OCI-LY1 (cell line): ENCODE measurements around the gene CAMK1G.

ENCODE experiments used
- H2AFZ ChIP-seq: fragments of 200-600 bp; sonication (generic), shearing (Covaris generic); 2 replicates; pipeline ENCODE4 v1.6.0; 2014; ENCODE audit warnings: antibody characterized with exemption, mild to moderate bottlenecking, low read length
- H3F3A ChIP-seq: fragments of 200-600 bp; sonication (generic), shearing (Covaris generic); 2 replicates; pipeline ENCODE4 v1.6.0; 2014; ENCODE audit warnings: mild to moderate bottlenecking, antibody characterized with exemption, low read length, moderate library complexity; ENCODE audit not compliant: insufficient read depth
- H3K27ac ChIP-seq: fragments of 200-600 bp; sonication (generic); 2 replicates; pipeline ENCODE4 v1.5.1; 2014; ENCODE audit warnings: low read length, mixed run types, mild to moderate bottlenecking, low read depth; ENCODE audit not compliant: poor library complexity, severe bottlenecking
- H3K27me3 ChIP-seq: fragments of 200-600 bp; sonication (generic); 2 replicates; pipeline ENCODE4 v1.6.0; 2014; ENCODE audit warnings: antibody characterized with exemption, mild to moderate bottlenecking, low read length, moderate library complexity; ENCODE audit not compliant: insufficient read depth
- H3K36me3 ChIP-seq: fragments of 200-600 bp; sonication (generic); 2 replicates; pipeline ENCODE4 v1.6.1; 2014; ENCODE audit warnings: mild to moderate bottlenecking, antibody characterized with exemption, low read length, moderate library complexity, mixed read lengths; ENCODE audit not compliant: insufficient read depth
- H3K4me1 ChIP-seq: fragments of 200-600 bp; sonication (generic); 2 replicates; pipeline ENCODE4 v1.5.1; 2014; ENCODE audit warnings: mild to moderate bottlenecking, low read length, moderate library complexity; ENCODE audit not compliant: insufficient read depth, severe bottlenecking
- H3K4me2 ChIP-seq: fragments of 200-600 bp; sonication (generic), shearing (Covaris generic); 2 replicates; pipeline ENCODE4 v1.6.1; 2014; ENCODE audit warnings: low read length
- H3K4me3 ChIP-seq: fragments of 200-600 bp; sonication (generic); 2 replicates; pipeline ENCODE4 v1.5.1; 2014; ENCODE audit warnings: low read length, low read depth, mild to moderate bottlenecking, mixed read lengths; ENCODE audit not compliant: poor library complexity, severe bottlenecking
- H3K79me2 ChIP-seq: fragments of 200-600 bp; shearing (Covaris generic); 2 replicates; pipeline ENCODE4 v1.6.1; 2016; ENCODE audit warnings: mixed run types, low read length, mixed read lengths; ENCODE audit not compliant: insufficient read depth
- H3K9ac ChIP-seq: fragments of 200-600 bp; sonication (generic), shearing (Covaris generic); 2 replicates; pipeline ENCODE4 v1.6.1; 2014; ENCODE audit warnings: mild to moderate bottlenecking, low read length, mixed read lengths
- H3K9me2 ChIP-seq: fragments of 200-600 bp; sonication (generic), shearing (Covaris generic); 2 replicates; pipeline ENCODE4 v1.6.1; 2014; ENCODE audit warnings: low read depth, mild to moderate bottlenecking, low read length, mixed read lengths
- H3K9me3 ChIP-seq: fragments of 200-600 bp; shearing (Covaris generic); 2 replicates; pipeline ENCODE4 v1.6.1; 2014; ENCODE audit warnings: low read length, mixed read lengths
- H4K20me1 ChIP-seq: fragments of 200-600 bp; sonication (generic), shearing (Covaris generic); 2 replicates; pipeline ENCODE4 v1.6.0; 2016; ENCODE audit warnings: mild to moderate bottlenecking, low read length; ENCODE audit not compliant: insufficient read depth
- EZH2 ChIP-seq: fragments of 200-600 bp; sonication (generic), shearing (Covaris generic); IDR thresholded peaks from 2 replicates; pipeline ENCODE4 v1.8.0; 2017; ENCODE audit warnings: borderline replicate concordance, mixed run types, mild to moderate bottlenecking, antibody characterized with exemption, low read length, moderate library complexity, mixed read lengths
- TF ChIP-seq, protein P1 (sequence below): fragments of 200-600 bp; sonication (generic), shearing (Covaris generic); IDR thresholded peaks from 2 replicates; pipeline ENCODE4 v1.5.1; 2017; ENCODE audit warnings: mild to moderate bottlenecking, antibody characterized with exemption, low read length, moderate library complexity, mixed read lengths

Gene CAMK1G

DNA sequence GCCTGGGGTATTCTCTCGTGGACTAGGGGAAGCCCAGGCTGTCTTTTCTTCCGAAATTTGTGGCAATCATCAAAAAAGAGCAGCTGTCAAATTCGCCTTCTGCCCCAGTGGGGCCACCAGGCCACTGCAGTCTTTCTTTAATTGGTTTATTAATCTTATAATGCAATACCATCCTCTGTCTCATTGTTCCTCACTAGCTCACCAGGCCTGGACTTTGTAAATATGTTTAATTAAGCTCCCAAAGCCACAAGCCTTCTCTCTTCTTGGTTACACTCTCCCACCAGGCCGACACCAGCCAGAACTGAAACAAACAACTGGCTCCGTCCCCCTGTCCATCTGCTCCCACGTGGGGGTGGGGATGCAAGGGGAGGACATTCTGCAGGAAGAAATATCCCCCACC, 22.0 kb upstream of the CAMK1G start:
- no peak overlapping the region for H3K4me3 ChIP-seq
- H2AFZ ChIP-seq, result no peak overlapping the region
- H3K9me2 ChIP-seq, result no peaks in the 10 kb centered on the region
- H3K9ac ChIP-seq, result no peak overlapping the region
- no peak overlapping the region for H3K27ac ChIP-seq
- H3K4me1 ChIP-seq, result no peaks in the 10 kb centered on the region
- no peaks in the 10 kb centered on the region for H4K20me1 ChIP-seq
- no peaks in the 10 kb centered on the region for H3K36me3 ChIP-seq
- H3K9me3 ChIP-seq, result no peaks in the 10 kb centered on the region
- H3K79me2 ChIP-seq, result no peaks in the 10 kb centered on the region
- no peaks in the 10 kb centered on the region for H3K27me3 ChIP-seq
- no peaks in the 10 kb centered on the region for H3F3A ChIP-seq
- TF ChIP-seq, protein P1, sequence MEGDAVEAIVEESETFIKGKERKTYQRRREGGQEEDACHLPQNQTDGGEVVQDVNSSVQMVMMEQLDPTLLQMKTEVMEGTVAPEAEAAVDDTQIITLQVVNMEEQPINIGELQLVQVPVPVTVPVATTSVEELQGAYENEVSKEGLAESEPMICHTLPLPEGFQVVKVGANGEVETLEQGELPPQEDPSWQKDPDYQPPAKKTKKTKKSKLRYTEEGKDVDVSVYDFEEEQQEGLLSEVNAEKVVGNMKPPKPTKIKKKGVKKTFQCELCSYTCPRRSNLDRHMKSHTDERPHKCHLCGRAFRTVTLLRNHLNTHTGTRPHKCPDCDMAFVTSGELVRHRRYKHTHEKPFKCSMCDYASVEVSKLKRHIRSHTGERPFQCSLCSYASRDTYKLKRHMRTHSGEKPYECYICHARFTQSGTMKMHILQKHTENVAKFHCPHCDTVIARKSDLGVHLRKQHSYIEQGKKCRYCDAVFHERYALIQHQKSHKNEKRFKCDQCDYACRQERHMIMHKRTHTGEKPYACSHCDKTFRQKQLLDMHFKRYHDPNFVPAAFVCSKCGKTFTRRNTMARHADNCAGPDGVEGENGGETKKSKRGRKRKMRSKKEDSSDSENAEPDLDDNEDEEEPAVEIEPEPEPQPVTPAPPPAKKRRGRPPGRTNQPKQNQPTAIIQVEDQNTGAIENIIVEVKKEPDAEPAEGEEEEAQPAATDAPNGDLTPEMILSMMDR, result no peak
- no peak for TF ChIP-seq EZH2
- H3K4me2 ChIP-seq, result no peak overlapping the region

DNA sequence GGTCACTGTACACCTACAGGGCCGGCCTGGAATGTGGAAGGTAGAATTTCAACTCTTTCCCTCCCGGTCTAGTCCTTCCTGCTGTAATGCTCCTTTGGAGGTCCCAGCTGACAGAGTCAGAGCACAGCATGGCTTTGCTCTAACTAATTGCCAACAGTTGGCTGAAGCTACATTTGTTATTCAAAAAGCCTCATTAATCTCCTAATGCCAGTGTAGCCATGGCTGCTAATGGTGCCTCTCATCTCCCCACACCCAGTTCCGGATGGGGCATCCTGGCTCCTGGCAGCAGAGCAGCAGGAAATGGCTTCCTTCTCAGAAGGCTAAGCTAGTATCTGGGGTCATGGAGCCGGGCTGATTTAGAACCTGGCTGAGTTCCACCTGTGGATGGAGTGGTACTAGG, 18.7 kb upstream of the CAMK1G start:
- H3K4me2 ChIP-seq, result no peak overlapping the region
- no peak overlapping the region for H3K9ac ChIP-seq
- H3K27me3 ChIP-seq, result no peaks in the 10 kb centered on the region
- H3K79me2 ChIP-seq, result no peaks in the 10 kb centered on the region
- no peaks in the 10 kb centered on the region for H4K20me1 ChIP-seq
- H3K27ac ChIP-seq, result no peak overlapping the region
- H2AFZ ChIP-seq, result no peak overlapping the region
- no peaks in the 10 kb centered on the region for H3K9me2 ChIP-seq
- H3K36me3 ChIP-seq, result no peaks in the 10 kb centered on the region
- H3K4me3 ChIP-seq, result no peak overlapping the region
- H3K9me3 ChIP-seq, result no peaks in the 10 kb centered on the region
- H3K4me1 ChIP-seq, result no peaks in the 10 kb centered on the region
- TF ChIP-seq, protein P1, result no peak
- no peak for TF ChIP-seq EZH2
- no peaks in the 10 kb centered on the region for H3F3A ChIP-seq

DNA sequence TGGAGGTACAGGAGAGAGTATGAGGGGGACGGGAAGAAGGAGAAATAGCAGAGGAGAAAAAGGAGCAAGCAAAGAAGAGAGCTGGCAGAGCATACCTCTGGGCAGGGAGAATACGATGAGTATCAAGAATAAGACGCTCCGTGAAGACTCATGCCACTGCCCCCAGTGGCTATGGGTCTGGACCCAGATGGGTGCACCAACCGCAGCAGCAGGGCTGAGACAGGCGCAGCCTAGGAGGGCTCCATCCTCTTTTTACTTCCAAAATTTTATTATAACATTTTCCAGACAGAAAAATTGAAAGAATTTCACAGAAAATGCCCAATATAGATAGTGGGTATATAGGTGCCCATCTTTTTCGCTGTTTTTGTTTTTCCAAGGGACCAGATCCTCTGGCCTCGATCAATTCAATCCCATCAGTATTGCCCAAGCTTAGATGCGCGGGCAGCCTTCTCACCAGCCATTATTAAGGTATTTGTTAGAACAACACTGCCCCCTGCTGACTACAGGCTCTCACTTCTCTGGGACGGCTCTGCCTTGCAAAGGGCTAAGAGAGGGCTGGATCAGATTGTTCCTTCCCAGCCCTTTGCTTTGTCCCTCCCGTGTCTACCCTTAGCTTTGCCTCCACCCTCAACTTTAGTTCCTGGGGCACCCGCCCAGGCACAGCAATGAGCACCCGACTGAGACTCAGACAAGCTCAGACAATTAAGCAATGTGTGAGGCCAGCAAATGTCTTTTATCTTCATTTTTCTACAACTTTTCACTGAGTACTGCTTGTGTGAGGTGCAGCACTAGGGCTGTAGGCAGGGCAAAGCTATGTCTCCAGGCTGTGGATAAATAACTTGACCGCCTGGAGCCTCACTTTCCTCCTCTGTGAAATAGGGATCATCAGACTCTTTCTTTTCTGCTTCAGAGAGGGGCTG, 17.5 kb upstream of the CAMK1G start:
- Histone ChIP-seq H2AFZ (no peak overlapping the region), H3K4me3 (no peak overlapping the region), H3K79me2 (no peaks in the 10 kb centered on the region), H3K9me3 (no peaks in the 10 kb centered on the region), H3K9ac (no peak overlapping the region), H3K27ac (no peak overlapping the region), H3K36me3 (no peaks in the 10 kb centered on the region), H4K20me1 (no peaks in the 10 kb centered on the region), H3K27me3 (no peaks in the 10 kb centered on the region), H3K4me2 (no peak overlapping the region), H3K9me2 (no peaks in the 10 kb centered on the region), H3K4me1 (no peaks in the 10 kb centered on the region), H3F3A (no peaks in the 10 kb centered on the region)
- TF ChIP-seq, protein P1, result peak; percentile 72
- no peak for TF ChIP-seq EZH2
